GM12865 (cell line): Measurements from ENCODE around the gene RAB26.

Experiments used
- DNase-seq: peaks from one replicate; pipeline ENCODE4 v3.0.0; 2010; ENCODE audit warnings: low read depth
- H3K4me3 ChIP-seq: 2 replicates; pipeline ENCODE4 v1.5.1; 2011; ENCODE audit warnings: mild to moderate bottlenecking, low read depth, low read length, control low read depth
- TF ChIP-seq, protein P1 (sequence below): IDR thresholded peaks from 2 replicates; pipeline ENCODE4 v1.5.1; 2011; ENCODE audit warnings: low read length, control low read depth, low read depth, inconsistent platforms; ENCODE audit not compliant: insufficient read depth; ENCODE audit errors: missing control alignments

Gene RAB26

GRCh38 chr16:2151188-2152091, 3.0 kb downstream of the RAB26 start:
- H3K4me3 ChIP-seq = peak overlapping the region; percentile 75
- TF ChIP-seq, protein P1, sequence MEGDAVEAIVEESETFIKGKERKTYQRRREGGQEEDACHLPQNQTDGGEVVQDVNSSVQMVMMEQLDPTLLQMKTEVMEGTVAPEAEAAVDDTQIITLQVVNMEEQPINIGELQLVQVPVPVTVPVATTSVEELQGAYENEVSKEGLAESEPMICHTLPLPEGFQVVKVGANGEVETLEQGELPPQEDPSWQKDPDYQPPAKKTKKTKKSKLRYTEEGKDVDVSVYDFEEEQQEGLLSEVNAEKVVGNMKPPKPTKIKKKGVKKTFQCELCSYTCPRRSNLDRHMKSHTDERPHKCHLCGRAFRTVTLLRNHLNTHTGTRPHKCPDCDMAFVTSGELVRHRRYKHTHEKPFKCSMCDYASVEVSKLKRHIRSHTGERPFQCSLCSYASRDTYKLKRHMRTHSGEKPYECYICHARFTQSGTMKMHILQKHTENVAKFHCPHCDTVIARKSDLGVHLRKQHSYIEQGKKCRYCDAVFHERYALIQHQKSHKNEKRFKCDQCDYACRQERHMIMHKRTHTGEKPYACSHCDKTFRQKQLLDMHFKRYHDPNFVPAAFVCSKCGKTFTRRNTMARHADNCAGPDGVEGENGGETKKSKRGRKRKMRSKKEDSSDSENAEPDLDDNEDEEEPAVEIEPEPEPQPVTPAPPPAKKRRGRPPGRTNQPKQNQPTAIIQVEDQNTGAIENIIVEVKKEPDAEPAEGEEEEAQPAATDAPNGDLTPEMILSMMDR = no peak
- peak; percentile 64 for DNase-seq

GRCh38 chr16:2152695-2153506, 4.5 kb downstream of the RAB26 start:
- H3K4me3 ChIP-seq = peak overlapping the region; percentile 75
- TF ChIP-seq, protein P1 = no peak
- peak; percentile 69 for DNase-seq

GRCh38 chr16:2154533-2155090, 6.2 kb downstream of the RAB26 start:
- peak; percentile 65 for DNase-seq
- peak overlapping the region; percentile 75 for H3K4me3 ChIP-seq
- TF ChIP-seq, protein P1 = no peak

GRCh38 chr16:2155091-2155950, 6.9 kb downstream of the RAB26 start, which contains the start of gene TRAF7:
TSS of gene TRAF7 (plus strand) at chr16:2155782. CDS start at chr16:2163921, 8,139 bp downstream.
- DNase-seq = peak; percentile 100
- TF ChIP-seq, protein P1 = no peak
- peak within 1 kb of the TSS; percentile 81 for H3K4me3 ChIP-seq

GRCh38 chr16:2155977-2156848, 7.8 kb downstream of the RAB26 start:
- DNase-seq = peak; percentile 44
- peak overlapping the region; percentile 81 for H3K4me3 ChIP-seq

More at GRCh38 chr16:2155977-2156848, 7.8 kb downstream of the RAB26 start:
- TF ChIP-seq, protein P1 = no peak
